ENCODE results near the gene WDR44.
"Not testable (repeated sequence)": the region's sequence is repeated elsewhere in the genome, so short reads cannot be mapped to it uniquely, and the experiment has no call there.

Gene WDR44

DNA sequence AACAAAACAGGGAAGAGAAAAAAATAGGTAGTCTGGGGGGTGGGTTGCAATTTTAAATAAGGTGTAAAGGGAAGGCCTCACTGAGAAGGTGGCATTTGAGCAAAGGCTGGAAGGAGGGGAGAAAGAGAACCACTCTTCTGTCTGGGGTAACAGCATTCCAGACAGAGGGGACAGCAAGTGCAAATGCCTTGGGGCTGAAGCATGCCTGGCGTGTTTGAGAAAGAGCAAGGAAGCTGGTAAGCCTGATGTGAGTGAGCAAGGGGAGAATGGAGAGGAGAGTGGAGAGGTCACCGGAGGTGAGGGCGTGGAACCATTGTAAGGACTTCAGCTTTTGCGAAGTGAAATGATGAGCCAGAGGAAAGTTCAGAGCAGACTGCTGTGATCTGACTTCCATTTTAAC lies 130.0 kb downstream of the WDR44 start:
- no peak for DNase-seq (ENCODE audit: low read depth in 2 of 2, low spot score in 1 of 2)

DNA sequence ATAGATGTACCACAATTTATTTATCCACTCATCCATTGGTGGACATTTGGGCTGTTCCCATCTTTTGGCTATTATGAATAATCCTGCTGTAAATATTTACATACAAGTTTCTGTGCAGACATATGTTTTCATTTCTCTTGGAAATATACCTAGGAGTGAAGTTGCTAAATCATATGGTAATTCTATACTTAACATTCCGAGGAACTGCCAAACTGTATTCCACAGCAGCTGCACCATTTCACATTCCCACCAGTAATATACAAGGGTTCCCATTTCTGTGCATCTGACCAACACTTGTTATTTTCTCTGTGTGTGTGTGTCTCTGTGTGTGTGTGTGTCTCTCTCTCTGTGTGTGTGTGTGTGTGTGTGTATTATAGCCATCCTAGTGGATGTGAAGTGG lies 134.3 kb downstream of the WDR44 start:
- no peak for DNase-seq (ENCODE audit: low read depth in 2 of 2, low spot score in 1 of 2)

DNA sequence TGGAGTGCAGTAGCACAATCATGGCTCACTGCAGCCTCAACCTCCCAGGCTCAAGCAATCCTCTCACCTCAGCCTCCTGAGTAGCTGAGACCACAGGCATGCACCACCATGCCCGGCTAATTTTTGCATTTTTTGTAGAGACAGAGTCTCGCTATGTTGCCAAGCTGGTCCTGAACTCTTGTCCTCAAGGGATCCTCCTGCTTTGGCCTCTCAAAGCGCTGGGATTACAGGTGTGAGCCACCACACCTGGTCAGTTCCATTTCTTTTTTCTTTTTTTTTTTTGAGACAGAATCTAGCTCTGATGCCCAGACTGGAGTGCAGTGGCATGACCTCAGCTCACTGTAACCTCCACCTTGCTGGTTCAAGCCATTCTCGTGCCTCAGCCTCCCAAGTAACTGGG lies 136.5 kb downstream of the WDR44 start:
- DNase-seq (ENCODE audit: low read depth in 2 of 2, low spot score in 1 of 2): not testable (repeated sequence)

DNA sequence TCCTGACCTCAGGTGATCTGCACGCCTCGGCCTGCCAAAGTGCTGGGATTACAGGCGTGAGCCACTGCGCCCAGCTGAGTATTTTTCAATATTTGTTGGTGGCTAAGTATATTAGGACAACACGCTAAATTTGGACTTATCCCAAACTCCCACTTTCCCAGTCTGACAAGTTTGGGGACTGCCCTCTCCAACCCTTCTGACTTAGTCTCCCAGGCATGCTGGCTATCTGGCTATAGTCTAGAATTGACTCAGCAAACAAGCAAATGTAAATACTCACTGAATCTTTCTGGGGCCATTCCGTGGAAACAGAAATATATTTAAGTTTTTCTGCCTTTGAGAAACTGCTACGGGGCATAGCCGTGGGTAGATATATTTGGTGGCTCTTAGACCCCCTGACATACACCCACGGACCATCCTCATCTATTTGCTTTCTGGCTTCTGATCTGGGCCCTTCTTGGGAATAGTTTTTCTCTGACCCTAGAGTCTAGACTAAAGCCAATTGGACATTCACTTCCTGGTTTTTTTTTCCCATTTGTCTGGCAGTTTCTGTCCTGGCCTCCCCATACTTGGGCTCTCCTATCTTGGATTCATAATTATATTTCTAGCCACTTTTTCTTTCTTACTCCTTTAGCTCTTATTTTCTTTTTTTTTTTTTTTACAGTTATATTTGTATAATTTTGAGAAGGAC lies 138.5 kb downstream of the WDR44 start:
- DNase-seq (ENCODE audit: low read depth in 2 of 2, low spot score in 1 of 2): no peak

DNA sequence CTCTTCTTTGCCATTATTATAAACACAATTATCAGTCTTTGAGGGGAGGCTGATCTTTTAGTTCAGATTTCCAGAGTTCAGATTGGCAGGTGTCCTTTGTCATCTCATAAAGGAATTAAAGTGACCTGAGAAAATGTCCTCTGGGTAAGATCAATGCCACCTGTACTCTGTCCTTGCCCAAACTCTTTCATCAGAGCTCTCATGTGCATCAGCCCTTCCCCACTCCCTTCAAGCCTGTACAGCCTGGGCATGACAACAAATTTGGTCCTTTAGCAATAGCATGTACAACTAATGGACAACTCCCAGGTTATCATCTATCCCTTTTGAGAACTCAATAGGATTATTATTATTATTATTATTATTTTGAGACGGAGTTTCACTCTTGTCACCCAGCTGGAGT lies 140.8 kb downstream of the WDR44 start:
- not testable (repeated sequence) for DNase-seq (ENCODE audit: low read depth in 2 of 2, low spot score in 1 of 2)

DNA sequence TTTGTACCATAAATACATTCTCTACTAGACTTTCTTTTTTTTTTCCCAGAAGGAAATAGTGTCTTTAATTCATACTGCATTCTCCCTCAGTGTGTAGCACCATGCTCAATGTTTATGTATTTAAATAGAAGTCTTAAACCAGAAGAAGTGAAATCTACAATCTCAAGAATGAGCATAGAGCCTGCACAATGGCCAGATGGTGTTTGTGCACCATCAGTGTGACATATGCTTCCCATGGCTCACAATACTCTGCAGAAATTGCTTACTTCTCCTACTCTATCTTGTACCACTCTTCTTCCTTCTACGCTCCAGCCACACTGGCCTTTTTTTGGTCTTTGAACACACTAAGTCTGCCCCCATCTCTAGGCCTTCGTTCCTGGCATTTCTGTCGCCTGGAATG lies 147.1 kb downstream of the WDR44 start:
- no peak for DNase-seq (ENCODE audit: low read depth in 2 of 2, low spot score in 1 of 2)

DNA sequence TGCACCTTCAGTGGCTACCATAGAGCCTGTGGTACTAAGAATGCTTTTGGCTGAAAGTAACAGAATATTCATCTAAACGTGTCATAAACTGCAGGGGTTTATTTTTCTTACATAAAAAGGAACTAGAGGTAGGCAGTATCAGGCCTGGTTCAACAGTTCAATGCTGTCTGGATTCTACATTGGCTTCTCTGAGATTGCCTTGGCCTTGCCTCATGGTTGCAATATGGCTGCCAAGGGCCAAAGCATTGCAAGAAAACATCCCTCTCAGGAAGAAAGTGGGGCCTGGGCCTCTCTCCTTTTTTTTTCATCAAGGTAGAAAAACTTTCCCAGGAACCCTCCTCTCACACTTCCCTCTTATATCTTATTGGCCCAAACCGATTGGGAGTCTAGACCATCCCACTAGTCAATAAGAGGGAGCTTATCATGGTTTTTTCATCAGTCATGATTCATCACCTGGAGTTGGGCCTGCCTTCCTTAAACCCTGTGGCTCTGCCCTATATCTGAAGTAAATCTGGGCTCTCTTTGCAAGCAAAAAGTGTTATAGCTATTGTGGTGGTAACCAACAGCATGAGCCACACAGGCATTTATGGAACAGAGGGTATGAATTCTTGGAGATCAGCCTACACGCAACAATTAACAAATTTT lies 147.9 kb downstream of the WDR44 start:
- no peak for DNase-seq (ENCODE audit: low read depth in 2 of 2, low spot score in 1 of 2)

DNA sequence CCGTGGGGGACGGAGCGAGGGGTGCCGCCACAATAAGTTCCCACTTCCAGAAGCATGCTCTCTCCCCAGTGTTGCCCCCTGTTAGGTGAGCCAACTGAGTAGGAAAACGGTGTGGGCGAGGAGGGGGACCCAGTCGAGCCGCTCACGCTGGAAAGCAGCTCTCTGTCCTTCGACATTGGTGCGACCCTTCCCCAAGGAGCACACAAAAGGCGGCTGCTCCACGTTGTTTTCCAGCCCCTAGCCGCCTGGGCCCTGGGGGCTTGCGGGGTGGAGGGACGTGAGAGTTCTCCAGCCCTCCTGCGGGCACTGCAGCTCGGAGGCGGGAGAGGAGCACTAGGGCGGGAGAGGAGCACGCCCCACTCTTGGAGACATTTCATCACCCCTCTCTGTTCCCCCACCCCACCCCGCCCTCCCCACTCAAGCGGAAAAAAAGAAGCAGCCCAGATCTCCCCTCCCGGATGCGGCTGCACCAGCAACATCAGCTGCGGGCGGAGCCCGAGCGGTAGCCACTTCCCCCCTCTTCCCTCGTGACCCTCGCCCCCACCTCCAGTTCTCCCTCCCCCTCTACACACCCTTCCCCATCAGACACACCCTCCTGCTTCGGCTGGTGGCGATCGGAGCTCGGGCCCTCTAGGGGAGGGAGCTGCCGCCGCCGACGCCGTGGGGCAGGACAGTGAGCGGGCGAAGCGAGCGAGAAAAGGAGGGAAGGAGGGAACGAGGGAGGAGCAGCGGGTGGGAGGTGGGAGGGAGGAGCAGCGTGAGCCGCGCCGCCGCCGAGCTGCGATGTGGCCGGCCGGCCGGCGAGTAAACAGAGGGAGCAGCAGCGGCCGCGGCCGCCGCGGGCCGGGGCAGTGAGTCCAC lies 149.4 kb downstream of the WDR44 start, which contains the start of gene DOCK11:
Gene DOCK11 (plus strand): TSS at position 755 of the 861 bp plus-strand sequence. CDS start 157 bp downstream, outside the sequence.
- DNase-seq (ENCODE audit: low read depth in 2 of 2, low spot score in 1 of 2): peak; percentile 49 to 59

DNA sequence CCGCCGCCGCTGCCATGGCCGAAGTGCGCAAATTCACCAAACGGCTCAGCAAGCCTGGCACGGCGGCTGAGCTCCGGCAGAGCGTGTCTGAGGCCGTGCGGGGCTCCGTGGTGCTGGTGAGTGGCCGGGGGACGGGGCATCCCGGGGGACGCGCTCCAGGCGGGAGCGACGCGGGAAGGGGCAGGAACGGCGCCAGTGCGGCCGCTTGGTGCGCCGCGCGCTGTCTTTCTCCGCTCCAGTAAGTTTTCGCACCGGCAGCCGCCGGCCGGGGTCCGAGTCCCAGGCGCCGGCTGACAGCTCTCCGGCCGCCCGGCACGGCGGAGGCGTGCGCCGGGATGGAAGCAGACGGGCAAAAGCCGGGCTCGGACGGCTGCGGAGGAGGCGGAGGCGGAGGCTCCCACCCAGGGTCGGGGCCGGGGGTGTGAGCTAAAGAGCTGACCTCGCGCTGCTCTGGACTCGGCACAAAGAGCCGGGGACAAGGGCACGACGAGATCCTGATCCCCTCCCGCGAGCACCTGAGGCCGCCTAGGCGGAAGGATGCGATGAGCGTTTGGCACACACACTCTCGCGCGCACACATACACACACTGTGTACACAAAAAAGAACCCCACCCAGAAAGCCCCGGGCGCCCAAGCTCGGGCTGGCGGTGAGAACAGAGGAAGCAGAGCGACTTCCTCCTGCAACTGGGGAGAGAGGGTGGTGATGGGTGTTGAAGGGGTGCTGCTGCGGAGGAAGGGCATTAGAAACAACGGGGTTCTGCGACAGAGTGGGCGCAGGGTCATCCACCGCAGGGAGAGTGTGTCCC lies 150.3 kb downstream of the WDR44 start:
- DNase-seq (ENCODE audit: low read depth in 2 of 2, low spot score in 1 of 2): peak in 1 of 2 donors; percentile 58

DNA sequence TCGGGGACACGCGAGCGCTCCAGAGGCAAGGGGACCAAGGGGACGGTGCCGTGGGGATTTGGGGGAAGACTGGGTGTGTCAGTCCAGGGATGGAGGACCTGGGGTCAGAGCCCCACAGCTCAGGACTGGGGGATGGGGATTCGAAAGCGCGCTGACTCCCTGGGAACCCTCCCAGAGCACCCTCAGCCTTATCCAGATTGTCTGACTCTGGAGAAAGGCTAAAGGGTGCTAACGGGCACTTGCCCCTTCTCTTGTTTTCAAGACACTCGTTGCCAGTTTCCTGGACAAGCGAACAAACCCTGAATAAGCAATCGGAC lies 150.8 kb downstream of the WDR44 start:
- DNase-seq (ENCODE audit: low read depth in 2 of 2, low spot score in 1 of 2): no peak

DNA sequence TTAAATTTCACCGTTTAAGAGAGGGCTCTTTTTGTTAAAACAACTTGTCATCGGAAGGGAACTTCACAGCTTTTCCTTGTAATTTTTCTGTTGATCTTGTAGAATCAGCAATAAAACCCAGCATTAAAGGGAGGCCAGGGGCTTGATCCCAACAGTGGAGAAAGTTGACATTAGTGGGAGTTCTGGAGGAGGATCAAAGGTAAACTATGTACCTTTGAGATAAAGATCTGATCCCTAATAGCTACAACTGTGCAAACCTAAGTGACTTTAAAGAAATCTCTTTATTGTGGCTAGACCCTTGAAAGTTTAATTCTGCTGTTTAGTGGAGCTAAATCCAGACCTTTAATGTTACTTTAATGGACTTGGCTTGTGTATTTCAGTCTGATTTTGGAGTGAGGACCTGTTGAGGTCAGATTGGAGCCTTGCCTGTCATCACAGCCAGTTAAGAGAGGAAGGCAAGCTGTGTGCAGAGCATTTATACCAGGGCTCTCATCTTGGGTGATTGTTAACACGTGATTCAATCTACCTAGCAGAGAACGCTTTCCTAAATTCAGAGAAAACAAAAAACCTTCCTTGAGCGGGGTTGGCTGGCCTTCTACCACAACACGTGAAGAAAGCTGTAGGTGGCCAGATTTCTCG lies 151.4 kb downstream of the WDR44 start:
- DNase-seq (ENCODE audit: low read depth in 2 of 2, low spot score in 1 of 2): no peak

DNA sequence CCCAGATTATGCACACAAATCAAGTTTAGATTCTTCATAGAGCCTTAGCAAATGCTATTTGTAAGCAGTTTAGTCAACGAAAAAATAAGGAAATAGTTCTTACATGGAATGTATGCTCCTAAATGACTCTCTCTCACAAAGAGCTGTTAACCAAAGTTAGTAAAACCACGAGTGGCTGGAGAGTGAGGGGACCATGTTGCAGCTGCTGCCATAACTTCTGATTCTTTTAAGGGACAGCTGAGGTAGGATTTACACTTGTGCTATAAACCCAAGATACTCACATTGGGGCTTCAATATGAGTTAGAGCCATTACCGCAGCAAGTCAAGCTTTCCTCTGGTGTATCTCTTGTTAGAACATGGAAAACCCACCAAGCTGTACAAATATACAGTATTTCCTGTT lies 152.4 kb downstream of the WDR44 start:
- no peak for DNase-seq (ENCODE audit: low read depth in 2 of 2, low spot score in 1 of 2)

DNA sequence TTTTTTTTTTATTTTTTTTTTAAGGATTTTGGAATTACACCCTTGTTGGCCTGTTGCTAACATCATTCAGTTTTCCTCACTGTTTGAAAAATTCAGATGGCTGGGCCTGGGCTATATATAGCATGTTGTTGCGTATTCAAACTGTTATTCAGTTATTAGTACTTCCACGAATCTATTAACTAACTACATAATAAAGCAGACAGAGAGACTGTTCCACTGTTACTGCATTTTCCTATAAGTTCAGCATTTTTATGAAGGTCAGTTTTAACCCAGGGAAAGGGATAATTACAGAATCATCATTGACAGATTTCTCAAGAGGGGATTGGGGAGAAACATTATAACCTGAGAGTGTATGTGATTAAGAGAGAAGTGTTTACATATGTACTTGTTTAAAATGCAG lies 152.8 kb downstream of the WDR44 start:
- DNase-seq (ENCODE audit: low read depth in 2 of 2, low spot score in 1 of 2): no peak

DNA sequence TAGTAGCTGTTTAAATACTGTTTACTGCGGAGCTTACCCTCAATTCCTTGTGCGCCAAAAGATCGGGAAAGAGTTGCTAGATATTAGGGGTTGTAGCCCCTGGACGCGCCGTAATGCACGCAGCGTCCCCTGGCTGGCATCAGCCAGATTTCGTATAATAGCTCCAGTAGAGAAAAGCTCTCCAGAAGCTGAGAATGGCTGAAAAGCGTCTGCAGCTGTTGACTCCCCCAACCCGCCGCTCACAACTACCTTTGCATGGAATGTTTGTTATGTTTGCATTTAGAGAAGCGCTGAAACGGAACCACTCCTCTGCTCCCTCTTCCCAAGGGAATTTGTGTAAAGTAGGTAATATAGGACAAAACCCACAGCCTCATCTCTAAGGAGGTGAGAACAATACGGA lies 153.4 kb downstream of the WDR44 start:
- DNase-seq (ENCODE audit: low read depth in 2 of 2, low spot score in 1 of 2): no peak

Data from stimulated activated CD8-positive, alpha-beta memory T cell treated with anti-CD3 and anti-CD28 coated beads, Interleukin-4, amount 100 ng/mL, for 1 hour (primary cell).